GM18870 (cell line): ENCODE measurements around the gene ADGRL3.
"Not testable (repeated sequence)": the region's sequence is repeated elsewhere in the genome, so short reads cannot be mapped to it uniquely, and the experiment has no call there.

ENCODE experiments used
- ATAC-seq: cut with Tn5 transposase; IDR thresholded peaks from one replicate; pipeline ENCODE4 v1.9.1; 2021; ENCODE audit warnings: moderate library complexity; ENCODE audit not compliant: unreplicated experiment

Gene ADGRL3

DNA sequence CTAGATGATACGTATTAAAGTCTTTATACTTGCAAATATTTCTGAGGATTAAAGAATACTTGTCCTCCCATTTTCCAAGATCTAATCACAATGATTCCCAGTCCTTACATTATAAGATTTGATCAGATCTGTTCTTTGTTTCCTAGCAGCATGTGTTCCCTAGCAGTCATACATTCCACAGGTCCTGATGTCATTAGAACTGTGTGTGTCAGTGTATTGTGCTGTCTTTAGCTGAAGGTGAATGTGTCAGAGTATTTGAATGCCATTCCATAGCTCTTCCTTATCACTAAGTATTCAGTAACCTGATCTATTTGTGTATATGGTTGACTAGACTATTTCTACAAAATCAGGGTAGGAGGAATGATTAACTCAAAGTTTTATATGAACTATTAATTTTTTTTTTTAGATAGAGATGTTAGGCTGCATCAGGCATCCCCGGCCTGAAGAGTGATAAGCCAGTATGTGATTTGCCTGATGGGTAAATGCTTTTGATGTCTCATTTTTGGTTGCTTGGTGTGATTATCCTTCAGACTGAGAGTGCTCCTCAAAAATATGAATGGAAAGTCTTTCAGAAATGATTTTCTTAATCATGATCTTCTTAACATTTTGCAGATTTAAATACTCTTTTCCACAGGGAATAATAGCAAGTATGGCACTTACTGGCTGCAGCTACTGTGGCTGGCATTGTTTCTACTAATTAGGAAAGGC lies 4.4 kb downstream of the ADGRL3 start:
- ATAC-seq, result no peak

DNA sequence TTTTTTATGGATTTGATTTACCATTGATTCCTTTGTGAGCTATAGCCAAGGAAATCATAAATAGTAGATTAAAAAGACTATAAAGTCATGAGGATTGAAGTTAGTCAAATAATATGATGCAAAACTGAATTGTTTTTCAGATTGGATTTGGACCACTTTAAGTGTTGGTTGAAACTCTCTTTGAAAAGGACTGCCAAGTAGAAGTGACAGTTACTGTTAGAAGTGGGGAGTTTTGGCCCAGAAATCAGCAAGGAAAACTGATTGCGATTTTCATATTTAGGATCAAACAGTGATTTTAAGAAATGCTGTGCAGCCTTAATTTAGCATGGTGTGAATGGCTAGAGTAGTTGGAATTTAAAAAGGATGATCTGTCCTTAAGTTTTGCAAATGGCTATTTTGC lies 4.9 kb downstream of the ADGRL3 start:
- ATAC-seq, result no peak

DNA sequence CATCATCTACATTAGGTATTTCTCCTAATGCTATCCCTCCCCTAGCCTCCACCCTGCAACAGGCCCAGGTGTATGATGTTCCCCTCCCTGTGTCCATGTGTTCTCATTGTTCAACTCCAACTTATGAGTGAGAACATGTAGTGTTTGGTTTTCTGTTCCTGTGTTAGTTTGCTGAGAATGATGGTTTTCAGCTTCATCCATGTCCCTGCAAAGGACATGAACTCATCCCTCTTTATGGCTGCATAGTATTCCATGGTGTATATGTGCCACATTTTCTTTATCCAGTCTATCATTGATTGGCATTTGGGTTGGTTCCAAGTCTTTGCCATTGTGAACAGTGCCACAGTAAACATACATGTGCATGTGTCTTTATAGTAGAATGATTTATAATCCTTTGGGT lies 7.0 kb downstream of the ADGRL3 start:
- ATAC-seq, result not testable (repeated sequence)

DNA sequence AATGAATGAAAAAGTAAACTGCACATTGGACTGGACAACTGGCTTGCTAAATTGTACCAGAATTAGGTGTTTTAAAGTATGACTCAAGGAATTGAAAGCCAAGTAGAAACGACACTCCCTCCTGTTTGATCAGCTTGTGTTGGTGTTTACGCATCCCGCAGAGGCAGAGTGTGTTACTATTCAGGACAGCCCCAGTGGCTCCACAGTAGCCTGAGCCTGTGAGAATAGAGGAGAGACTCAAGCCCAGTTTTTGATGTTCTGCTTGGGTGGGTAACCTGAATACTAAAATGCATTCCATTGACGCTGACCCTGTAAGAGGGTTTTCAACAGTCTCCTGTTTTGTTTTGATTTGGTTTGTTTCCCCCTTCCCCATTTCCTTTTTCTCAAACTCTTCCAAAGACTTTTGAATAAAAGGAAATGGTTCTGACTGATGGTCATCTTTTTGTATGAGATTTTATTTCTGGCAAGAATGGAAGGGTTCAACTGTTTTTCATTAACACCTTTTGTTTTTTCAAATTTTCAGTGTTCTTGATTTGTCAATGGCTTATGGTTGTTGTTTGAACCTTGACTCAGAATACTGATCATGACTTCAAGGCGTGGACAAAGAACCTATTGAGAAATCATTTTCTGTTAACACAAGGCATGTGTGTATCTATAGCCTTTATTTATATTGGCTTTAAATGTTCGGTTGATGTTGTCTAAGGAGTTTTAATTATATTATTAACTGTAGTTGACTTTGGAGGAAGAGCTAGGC lies 10.2 kb downstream of the ADGRL3 start:
- ATAC-seq, result no peak

DNA sequence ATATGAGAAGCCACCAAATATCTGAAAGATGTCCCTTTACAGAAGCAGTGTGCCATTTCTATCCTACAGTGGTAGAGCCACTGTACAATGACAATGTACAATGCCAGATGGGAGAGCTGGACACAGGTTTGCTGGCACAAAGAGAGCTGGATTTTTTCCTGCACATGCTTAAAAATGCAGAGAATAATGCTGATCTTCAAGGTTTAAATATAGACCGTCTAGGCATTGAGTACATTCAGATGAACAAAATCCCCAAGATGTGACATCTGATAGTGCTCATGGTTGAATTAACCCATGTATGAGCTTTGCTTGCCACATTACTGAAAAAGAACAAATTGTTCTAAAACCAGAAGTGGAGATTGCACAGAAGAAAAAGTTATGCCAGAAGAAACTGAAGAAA lies 11.7 kb downstream of the ADGRL3 start:
- ATAC-seq, result no peak

DNA sequence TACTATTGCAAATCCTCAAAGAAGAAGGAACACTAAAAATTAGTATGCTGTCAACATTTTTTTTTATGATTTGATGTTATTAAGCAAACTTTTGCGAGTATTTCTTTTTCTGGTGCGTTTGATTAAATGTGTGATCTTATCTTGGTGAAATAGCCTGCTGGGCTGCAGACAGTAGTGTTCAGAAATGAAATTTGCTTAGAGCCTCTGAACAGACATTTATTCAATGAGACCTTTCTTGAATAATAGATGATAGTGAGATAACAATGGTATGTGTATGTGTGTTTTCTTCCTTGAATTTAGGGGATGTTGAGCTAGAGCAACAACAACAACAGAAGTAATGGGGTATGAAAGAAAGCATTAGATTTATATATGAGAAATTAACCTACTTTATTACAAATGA lies 12.7 kb downstream of the ADGRL3 start:
- no peak for ATAC-seq

DNA sequence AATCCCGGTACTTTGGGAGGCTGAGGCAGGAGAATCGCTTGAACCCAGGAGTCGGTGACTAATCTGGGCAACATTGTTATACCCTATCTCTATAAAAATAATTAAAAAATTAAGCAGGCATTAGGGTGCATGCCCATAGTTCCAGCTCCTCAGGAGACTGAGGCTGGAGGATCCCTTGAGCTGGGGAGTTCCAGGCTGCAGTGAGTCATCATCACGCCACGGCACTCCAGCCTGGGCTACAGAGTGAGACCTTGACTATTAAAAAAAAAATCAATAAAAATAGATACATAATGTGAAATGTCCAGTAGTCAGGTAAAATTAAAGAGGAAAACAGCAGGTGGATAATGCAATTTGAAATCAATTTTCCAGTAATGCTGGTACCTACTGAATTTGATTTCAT lies 14.6 kb downstream of the ADGRL3 start:
- no peak for ATAC-seq

DNA sequence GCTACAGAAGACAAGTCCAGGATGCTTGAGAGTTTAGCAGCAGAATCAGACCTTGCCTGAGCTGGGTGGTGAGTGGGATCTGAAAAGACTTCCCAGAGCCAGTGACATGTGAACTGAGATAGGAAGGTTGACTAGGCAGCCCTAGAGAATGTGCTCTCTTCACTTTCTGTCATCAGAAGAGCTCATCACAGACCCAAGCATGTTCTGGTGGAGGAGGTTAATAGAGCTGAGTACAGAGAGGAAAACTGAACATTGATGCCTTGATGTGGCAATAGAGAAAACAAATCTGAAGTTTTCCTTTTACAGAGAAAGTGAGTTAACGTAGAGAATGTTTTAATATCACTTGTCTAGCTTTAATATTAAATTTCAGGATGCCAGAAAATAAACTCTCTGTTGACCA lies 17.1 kb downstream of the ADGRL3 start:
- no peak for ATAC-seq

DNA sequence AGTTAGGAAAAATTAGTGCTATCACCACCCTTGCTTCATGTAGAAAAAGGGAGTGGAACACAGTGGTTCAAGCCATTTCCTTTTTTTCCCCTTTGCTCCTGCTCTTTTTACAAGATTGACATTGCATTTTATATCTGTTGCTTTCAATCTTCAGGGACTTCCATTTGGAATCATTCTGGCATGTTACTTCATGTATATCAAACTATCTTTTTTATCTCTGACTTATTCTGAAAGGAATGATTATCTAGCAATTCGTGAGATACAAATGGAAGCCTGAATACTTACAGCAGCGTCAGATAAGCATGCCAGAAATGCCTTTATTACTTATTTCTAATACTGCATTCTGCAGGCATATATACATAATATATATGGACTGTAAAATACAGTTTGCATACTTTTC lies 20.4 kb downstream of the ADGRL3 start:
- no peak for ATAC-seq

DNA sequence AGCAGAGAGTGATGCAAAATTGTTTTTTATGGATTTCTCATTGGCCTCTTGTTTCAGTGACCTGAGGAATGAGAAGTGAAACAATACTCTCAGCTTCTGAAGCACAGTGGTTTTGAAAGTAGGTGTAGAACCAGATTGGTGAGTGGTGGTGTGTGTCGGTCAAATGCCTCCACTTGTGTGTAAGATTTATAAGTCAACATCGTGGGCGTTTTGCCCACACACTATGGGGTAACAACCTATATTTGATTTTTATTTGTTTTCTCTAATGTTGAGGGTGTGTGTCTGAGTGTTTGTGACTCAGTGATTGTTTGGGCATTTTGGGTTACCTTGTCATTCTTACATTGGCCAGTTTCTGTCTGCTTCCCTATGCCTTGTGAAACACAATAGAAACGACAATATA lies 23.3 kb downstream of the ADGRL3 start:
- no peak for ATAC-seq

DNA sequence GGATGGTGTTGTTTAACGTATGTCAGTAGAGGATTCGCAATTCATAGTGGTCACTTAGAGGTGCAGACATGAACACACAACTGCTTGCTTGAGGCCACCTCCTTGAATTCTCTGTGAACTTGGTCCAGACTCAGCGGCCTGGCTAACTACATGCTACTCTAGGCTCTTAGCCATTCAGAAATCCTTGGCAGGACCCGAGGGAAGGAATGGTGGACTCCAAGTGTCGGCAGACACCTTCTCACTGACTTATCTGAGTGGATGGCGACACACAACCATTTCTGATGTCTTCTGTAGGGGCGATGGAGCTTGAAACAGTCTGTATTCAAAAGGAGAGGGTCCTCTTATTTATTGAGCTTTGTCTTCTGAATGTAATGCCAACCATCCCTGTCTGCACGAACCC lies 24.4 kb downstream of the ADGRL3 start:
- no peak for ATAC-seq

DNA sequence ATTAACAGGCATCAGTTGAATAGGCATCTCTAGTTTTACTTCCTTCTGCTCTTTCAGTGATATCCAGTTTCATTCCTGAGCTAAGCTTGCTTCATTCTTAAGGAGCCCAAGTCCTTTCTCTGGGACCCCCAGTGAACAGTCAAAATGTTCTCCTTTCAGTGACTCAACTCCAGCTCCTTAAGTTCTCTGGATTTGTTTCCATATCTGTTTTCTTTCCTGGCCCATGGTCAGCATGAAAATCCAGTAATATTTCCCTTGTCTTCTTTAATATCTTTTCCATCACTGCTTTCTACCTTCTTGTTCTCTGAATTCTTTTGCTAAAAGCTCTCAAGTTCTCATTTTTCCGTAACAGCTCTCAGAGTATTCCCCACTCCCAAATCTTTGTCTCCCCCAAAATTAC lies 25.5 kb downstream of the ADGRL3 start:
- no peak for ATAC-seq

DNA sequence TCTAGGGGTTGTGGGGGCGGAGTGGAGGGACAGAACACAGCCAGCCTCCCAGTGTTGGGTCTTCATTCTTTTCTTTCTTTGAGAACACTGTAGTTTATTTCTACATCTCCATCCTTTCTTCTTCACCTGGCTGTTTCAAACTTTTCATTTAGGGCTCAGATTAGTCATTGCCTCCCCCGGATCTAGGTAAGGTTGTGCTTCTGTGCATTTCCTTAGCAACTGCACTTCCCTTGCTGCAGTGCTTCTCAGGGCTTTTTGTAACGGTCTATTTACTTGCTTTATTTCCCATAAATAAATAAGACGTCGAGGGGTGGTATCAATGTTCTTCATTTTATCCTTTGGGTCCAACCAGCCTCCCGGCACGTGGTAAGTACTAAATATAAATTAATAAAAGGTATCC lies 31.3 kb downstream of the ADGRL3 start:
- ATAC-seq, result no peak

DNA sequence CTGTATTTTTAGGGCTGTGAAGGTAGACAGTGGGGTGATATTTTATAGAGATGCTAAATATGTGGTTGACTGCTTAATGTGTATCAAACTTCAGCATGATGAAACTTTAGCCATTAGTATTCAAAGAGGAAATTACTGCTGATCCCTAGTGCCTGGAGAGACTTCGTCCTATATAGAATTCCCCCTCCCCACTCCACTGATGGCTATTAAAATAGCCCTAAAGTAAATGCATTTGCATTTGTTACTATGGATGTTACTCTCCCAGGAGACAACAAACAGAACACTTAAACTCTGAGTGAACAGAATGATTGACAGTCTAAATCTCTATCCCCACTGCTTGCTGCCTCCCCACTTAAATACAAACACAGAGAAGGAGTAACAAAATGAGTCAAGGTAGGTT lies 39.1 kb downstream of the ADGRL3 start:
- ATAC-seq, result no peak

DNA sequence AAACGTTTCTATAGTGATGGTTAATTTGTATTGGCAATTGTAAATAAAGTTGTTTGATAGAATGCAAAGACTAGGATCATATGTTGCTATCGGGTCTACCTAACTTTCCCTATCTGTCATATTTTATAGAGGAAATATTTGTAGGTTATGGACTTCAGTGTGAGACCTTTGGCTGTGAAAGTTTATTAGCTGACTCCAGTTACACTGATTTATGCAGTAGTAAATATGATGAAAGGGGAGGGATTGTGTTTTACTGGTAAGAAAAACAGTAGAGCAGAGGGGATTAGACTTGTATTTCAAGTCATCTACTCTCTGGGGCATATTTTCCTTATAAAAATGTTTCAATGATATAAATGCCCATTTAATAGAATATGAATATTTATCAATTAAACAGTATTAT lies 43.8 kb downstream of the ADGRL3 start:
- no peak for ATAC-seq

DNA sequence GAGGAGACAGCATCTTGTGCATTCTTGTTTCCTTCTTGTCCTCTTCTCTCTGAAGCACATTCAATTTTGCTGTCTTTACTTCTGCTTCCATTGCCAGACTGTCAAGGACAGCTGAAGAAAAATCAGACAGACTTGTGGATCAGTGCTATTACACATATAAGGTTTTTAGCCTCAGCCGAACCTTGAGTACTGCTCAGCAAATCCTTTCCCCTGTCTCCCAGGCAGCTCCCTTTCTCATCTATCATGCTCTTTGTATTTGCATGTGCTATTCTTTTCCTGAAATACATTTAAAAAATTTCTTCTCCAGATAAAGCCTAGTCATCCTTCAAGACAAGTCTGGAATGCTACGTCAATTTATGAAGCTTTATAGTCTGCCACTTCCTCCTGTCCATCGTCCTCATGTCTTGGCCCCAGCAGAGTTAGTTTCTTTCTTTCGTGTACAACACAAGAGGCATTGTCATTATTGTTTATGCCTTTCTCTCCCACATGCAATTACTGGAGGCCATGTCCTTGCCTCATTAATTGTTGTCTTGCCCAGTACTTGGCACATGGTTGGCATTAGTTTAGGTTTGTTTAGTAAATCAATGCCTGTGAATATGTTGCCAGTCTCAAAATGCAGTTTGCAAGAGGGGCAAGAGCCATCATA lies 45.1 kb downstream of the ADGRL3 start:
- ATAC-seq, result no peak

DNA sequence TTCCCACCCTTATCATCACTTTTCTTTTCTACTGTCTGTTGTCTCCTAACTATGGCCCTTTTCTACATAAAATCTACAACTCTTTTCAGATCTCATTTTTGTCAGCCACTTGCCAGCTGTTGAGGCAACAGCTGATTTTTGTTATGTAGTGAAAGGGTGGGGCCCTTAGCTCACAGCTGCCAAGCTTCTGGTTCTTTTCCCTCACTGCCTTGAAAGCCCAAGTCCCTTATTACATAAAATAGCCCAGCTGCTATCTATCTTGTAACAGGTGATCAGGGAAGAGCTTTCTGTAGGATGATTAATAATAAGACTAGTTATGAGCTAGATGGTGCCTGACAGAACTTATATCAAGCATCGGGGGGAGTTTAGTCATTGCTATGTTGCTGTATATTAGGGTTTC lies 45.9 kb downstream of the ADGRL3 start:
- no peak for ATAC-seq

DNA sequence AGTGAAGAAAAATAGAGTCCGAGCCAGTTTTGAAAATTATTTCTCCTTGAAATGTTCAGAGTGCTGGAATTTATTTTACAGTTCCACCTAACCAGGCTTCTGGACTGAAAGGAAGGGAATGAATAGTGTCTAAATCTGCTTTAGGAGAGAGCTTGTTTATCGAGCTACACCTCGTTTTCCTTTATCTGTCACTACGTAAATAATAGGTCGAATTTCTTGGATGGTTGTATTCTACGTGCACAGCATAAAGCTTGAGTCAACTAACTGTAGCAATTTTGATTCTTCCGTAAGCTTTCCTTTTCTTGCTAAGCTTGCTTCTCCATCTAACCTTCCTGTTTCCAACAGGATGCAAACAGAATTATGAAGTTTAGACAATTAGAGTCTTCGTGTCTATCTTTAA lies 48.6 kb downstream of the ADGRL3 start:
- no peak for ATAC-seq

DNA sequence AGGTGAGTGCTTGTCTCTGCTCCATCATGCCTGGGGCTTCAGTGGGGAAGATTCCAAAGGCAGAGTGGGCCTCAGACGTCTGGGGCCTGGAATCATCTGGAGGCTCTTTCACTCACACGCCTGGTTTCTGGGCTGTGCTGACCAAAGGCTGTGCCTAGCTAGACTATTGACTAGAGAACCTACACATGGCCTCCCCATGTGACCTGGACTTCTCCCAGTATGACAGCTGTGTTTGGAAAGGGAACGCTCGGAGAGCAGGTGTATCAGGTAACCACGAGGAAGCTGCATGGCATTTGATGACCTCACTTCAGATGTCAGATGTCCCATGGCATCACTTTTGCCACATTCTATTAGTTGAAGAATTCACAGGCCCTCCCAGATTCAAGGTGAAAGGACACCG lies 51.0 kb downstream of the ADGRL3 start:
- ATAC-seq, result no peak

DNA sequence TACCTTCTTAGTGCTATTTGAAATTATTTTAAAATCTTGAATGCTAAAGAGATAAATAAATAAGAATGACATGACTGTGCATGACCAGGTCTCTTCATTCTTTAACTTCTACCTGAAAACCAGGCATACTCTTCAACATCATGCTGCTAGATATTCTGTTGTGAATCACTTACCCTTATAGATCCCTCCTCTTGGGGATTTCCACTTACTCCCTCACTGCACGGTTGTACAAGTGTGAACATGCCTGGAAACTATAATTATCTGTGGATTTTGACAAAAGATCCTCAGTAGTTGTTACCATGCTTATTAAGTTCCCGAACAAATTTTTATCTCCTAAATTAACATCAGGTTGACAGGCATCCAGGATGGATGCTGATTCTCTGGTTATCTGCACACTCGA lies 54.3 kb downstream of the ADGRL3 start:
- ATAC-seq, result no peak

DNA sequence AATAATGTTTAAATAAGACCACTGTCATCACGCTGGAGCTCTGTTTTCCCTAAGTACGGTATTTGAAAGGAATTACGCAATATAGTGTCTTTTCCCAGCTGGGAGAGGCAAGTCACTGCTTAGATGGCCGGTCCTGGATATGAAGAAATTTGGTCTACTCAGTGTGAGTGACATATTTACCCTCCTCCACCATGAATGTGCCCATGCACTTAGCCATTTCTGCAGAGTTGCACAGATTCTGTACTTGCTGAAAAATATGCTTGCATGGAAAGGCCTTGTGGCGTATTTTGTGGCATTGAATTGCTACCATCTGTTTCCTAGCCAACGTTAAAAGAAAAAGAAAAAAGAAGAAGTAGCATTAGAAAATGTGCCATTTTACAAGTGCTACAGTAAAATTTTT lies 73.1 kb downstream of the ADGRL3 start:
- no peak for ATAC-seq

DNA sequence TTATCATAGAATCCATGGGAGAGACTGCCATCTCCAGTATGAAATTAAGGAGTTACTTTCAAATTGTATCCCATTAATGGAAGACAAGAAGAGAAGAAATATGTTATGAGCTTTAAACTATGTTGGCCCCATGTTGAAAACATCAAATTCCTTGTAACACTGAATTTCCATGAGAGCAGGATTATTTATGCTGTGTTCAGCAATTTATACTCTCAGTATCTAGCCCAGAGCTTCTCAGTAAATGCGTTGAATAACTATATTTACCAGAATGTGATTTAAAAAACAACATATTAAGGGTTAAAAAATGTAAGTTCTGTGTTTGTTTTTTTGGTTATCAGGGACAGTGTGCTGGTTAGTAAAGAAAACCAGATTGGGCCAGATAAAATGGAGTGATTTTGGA lies 74.2 kb downstream of the ADGRL3 start:
- ATAC-seq, result no peak
